MCF 10A (cell line): ENCODE results near the gene UBAP2L. TPM values are rescaled to one million over a fixed set of nuclear protein-coding genes. Genes with fewer than 3 reads are reported as not detected.

ENCODE experiments used
- BruUV-seq: library from RNA; stranded (reverse); fragments of 400-500 nt; replicated peaks from 2 replicates; lab custom pipeline; 2021; lab: Mats Ljungman, UMichigan
- CTCF ChIA-PET: fragments of 300-600 bp; sonication (Branson Sonifier 250); formaldehyde crosslinking; extraction: SDS; loops from one replicate; lab custom pipeline; 2021; ENCODE audit warnings: antibody characterized with exemption, inconsistent platforms; lab: Yijun Ruan, JAX
- POLR2A ChIA-PET: fragments of 300-600, 350-650 bp; sonication (Branson Sonifier 250); formaldehyde crosslinking; extraction: SDS; loops from one replicate; lab custom pipeline; 2020; ENCODE audit warnings: antibody characterized with exemption, inconsistent platforms; lab: Yijun Ruan, JAX
- DNase-seq: peaks from one replicate; pipeline ENCODE4 v3.0.0-alpha.2; 2018; ENCODE audit not compliant: unreplicated experiment
- H3K27ac Mint-ChIP-seq: one replicate; pipeline ENCODE4 v1.8.0; 2022; ENCODE audit warnings: mild to moderate bottlenecking, low read depth, mixed read lengths; ENCODE audit not compliant: unreplicated experiment
- H3K27me3 Mint-ChIP-seq: one replicate; pipeline ENCODE4 v1.8.0; 2022; ENCODE audit warnings: mixed read lengths; ENCODE audit not compliant: insufficient read depth, unreplicated experiment
- H3K36me3 Mint-ChIP-seq: one replicate; pipeline ENCODE4 v1.8.0; 2022; ENCODE audit warnings: mild to moderate bottlenecking, moderate library complexity, mixed read lengths; ENCODE audit not compliant: insufficient read depth, unreplicated experiment
- H3K4me1 Mint-ChIP-seq: one replicate; pipeline ENCODE4 v1.8.0; 2022; ENCODE audit warnings: mixed read lengths; ENCODE audit not compliant: insufficient read depth, unreplicated experiment
- H3K4me3 Mint-ChIP-seq: one replicate; pipeline ENCODE4 v1.8.0; 2022; ENCODE audit warnings: mild to moderate bottlenecking, moderate library complexity, mixed read lengths; ENCODE audit not compliant: unreplicated experiment
- H3K9me3 Mint-ChIP-seq: one replicate; pipeline ENCODE4 v1.8.0; 2022; ENCODE audit warnings: mixed read lengths; ENCODE audit not compliant: unreplicated experiment
- CTCF ChIP-seq: fragments of 200-600 bp; IDR thresholded peaks from one replicate; pipeline ENCODE4 v1.8.0; 2022; ENCODE audit warnings: antibody characterized with exemption, mild to moderate bottlenecking; ENCODE audit not compliant: unreplicated experiment
- intact Hi-C: fragments of 100-400 bp; cut with micrococcal nuclease; formaldehyde crosslinking; loops from 2 replicates; pipeline ENCODE4 v1.14.1; 2022
- total RNA-seq: library from RNA; stranded (reverse); gene quantifications from 2 replicates; pipeline ENCODE4 v1.2.3, GENCODE V29; 2022

The UBAP2L gene
- total RNA-seq, 1 experiment from 2014 or later = 223 TPM

GRCh38 chr1:154240294-154240833 lies 19.6 kb downstream of the UBAP2L start:
- no peaks in the 10 kb centered on the region for H3K9me3 Mint-ChIP-seq

DNA sequence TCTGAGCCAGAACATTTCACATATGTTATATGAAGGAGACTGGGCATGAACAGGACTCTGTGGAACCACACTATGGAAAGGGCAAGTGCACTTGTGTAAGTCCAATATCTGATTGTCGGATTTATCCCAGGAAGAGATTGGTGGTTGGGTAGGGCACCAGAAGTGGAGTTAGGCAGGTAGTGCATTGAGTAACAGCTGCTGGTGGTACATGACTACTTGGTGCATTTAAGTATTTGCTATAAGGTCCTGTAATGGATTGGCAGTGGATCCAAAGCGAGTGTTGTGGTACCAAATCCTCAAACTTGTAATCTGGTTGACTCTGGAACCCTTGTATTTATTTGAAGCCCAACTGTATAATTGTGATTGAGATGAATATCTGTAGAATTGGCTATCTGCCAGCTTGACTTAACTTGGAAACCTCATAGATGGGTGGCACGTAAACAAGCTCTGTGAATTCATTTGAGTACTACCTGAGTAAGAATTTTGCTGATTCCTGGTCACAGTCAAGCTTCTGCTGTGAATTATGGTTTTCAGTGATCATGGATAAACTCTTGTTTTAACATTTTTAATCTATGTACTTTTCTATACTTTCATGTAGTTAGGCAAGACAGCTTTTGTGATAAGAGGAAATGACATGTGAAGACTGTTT lies 21.1 kb downstream of the UBAP2L start:
- intact Hi-C loops = no loop called here
- no TSS peak for BruUV-seq
- POLR2A ChIA-PET = interaction anchor here (0.5 to 1.3 kb wide), 6 partner anchors 11 to 275 kb away, joined by 3 to 6 read pairs (median 3); partner anchors contain the start of gene UBAP2L
- Mint-ChIP-seq H3K27me3 (no peaks in the 10 kb centered on the region), H3K4me1 (peaks cover 18% of the 10 kb centered on the region), H3K9me3 (no peaks in the 10 kb centered on the region), H3K36me3 (peaks cover 100% of the 10 kb centered on the region), H3K4me3 (no peak overlapping the region), H3K27ac (peak overlapping the region; percentile 79)
- DNase-seq = no peak
- CTCF ChIA-PET = interaction anchor here (0.7 to 1.0 kb wide), 2 partner anchors 9 to 29 kb away, joined by 3 read pairs; no protein-coding TSS in a partner anchor
- no peak for TF ChIP-seq CTCF

More at GRCh38 chr1:154240294-154240833, 19.6 kb downstream of the UBAP2L start:
- peak overlapping the region; percentile 79 for H3K27ac Mint-ChIP-seq
- TF ChIP-seq CTCF = no peak
- H3K36me3 Mint-ChIP-seq = peaks cover 100% of the 10 kb centered on the region
- intact Hi-C loops = no loop called here
- no TSS peak for BruUV-seq
- CTCF ChIA-PET = interaction anchor here (0.5 to 0.6 kb wide), 2 partner anchors 35 to 165 kb away, joined by 3 read pairs; no protein-coding TSS in a partner anchor
- H3K4me1 Mint-ChIP-seq = peaks cover 18% of the 10 kb centered on the region
- H3K4me3 Mint-ChIP-seq = no peak overlapping the region
- POLR2A ChIA-PET = interaction anchor here (0.5 to 1.8 kb wide), 5 partner anchors 19 to 264 kb away, joined by 3 to 12 read pairs (median 3); partner anchors contain the start of gene UBAP2L
- H3K27me3 Mint-ChIP-seq = no peaks in the 10 kb centered on the region
- no peak for DNase-seq

- ChIA-PET CTCF (interaction anchor here (0.7 kb wide), 1 partner anchor 286 kb away, joined by 3 read pairs; no protein-coding TSS in a partner anchor), POLR2A (no interaction called here)
- DNase-seq = no peak
- Mint-ChIP-seq H3K36me3 (peaks cover 100% of the 10 kb centered on the region), H3K4me3 (no peak overlapping the region), H3K27ac (peak overlapping the region; percentile 31), H3K9me3 (no peaks in the 10 kb centered on the region), H3K27me3 (no peaks in the 10 kb centered on the region), H3K4me1 (no peaks in the 10 kb centered on the region)
- BruUV-seq = no TSS peak
- intact Hi-C loops = no loop called here
- TF ChIP-seq CTCF = no peak
Observed at GRCh38 chr1:154253671-154254070, 32.9 kb downstream of the UBAP2L start.

DNA sequence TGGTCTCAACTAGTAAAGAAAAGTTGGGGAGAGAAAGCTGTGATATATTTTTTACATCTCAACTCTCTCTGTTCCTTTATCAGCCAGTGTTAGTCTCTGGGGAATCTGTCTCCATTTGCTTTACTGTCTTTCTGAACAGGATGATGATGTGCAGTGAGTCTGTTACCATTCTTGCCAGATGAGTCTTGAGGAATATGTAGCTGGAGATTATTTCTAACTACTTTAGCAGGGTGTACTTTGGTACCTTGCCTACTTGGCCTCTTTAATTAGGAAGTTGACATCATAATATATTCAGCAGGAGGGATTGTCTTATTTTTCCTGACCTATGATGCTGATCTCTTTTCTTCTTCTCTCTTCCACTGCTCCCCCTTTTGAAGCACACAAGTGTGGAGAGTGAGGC lies 35.9 kb downstream of the UBAP2L start:
- Mint-ChIP-seq H3K36me3 (peaks cover 100% of the 10 kb centered on the region), H3K27ac (no peak overlapping the region), H3K4me3 (no peak overlapping the region), H3K9me3 (no peaks in the 10 kb centered on the region), H3K4me1 (no peaks in the 10 kb centered on the region), H3K27me3 (no peaks in the 10 kb centered on the region)
- ChIA-PET CTCF (interaction anchor here (0.6 to 1.3 kb wide), 4 partner anchors 9 to 60 kb away, joined by 3 read pairs; no protein-coding TSS in a partner anchor), POLR2A (interaction anchor here (1.8 to 4.3 kb wide), 2 partner anchors 9 to 35 kb away, joined by 8 to 25 read pairs; partner anchors contain the start of gene UBAP2L)
- DNase-seq = no peak
- BruUV-seq = no TSS peak
- intact Hi-C loops = no loop called here
- TF ChIP-seq CTCF = no peak
